NB4 (cell line): ENCODE results near the gene PNKP.

ENCODE experiments used
- MYC ChIP-seq: IDR thresholded peaks from 2 replicates; pipeline ENCODE4 v1.6.1; 2011; ENCODE audit warnings: low read depth, low read length
- POLR2A ChIP-seq: IDR thresholded peaks from 2 replicates; pipeline ENCODE4 v1.6.1; 2011; ENCODE audit warnings: mild to moderate bottlenecking; ENCODE audit not compliant: insufficient read length; ENCODE audit errors: extremely low read depth
- TF ChIP-seq, protein P1 (sequence below): IDR thresholded peaks from one replicate; pipeline ENCODE4 v1.5.1; 2012; ENCODE audit warnings: low read depth, low read length
- TF ChIP-seq, protein P2 (sequence below): IDR thresholded peaks from 2 replicates; pipeline ENCODE4 v1.6.1; 2011; ENCODE audit warnings: low read depth, low read length

GRCh38 chr19:49833599-49833998 lies 33.8 kb downstream of the PNKP start:
- TF ChIP-seq, protein P1, sequence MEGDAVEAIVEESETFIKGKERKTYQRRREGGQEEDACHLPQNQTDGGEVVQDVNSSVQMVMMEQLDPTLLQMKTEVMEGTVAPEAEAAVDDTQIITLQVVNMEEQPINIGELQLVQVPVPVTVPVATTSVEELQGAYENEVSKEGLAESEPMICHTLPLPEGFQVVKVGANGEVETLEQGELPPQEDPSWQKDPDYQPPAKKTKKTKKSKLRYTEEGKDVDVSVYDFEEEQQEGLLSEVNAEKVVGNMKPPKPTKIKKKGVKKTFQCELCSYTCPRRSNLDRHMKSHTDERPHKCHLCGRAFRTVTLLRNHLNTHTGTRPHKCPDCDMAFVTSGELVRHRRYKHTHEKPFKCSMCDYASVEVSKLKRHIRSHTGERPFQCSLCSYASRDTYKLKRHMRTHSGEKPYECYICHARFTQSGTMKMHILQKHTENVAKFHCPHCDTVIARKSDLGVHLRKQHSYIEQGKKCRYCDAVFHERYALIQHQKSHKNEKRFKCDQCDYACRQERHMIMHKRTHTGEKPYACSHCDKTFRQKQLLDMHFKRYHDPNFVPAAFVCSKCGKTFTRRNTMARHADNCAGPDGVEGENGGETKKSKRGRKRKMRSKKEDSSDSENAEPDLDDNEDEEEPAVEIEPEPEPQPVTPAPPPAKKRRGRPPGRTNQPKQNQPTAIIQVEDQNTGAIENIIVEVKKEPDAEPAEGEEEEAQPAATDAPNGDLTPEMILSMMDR = no peak
- TF ChIP-seq MYC (no peak), POLR2A (no peak)
- TF ChIP-seq, protein P2, sequence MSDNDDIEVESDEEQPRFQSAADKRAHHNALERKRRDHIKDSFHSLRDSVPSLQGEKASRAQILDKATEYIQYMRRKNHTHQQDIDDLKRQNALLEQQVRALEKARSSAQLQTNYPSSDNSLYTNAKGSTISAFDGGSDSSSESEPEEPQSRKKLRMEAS = no peak
